NCI-H2029 treated with DMSO at 0.1 percent for 48 hours (cell line): ENCODE data around the gene GAMT.
"Not testable (repeated sequence)": the region's sequence is repeated elsewhere in the genome, so short reads cannot be mapped to it uniquely, and the experiment has no call there.

Experiments
- DNase-seq: peaks from one replicate; lab custom pipeline; 2025; lab: John Stamatoyannopoulos, UW

The GAMT gene

GRCh38 chr19:1433119-1434039, 32.0 kb upstream of the GAMT start:
- no peak for DNase-seq

- DNase-seq = no peak
Measured at GRCh38 chr19:1432507-1432887, 31.2 kb upstream of the GAMT start.

GRCh38 chr19:1431759-1432506, 30.6 kb upstream of the GAMT start:
- no peak for DNase-seq

GRCh38 chr19:1430246-1430645, 28.9 kb upstream of the GAMT start:
- DNase-seq = no peak

GRCh38 chr19:1429750-1430149, 28.4 kb upstream of the GAMT start:
- no peak for DNase-seq

GRCh38 chr19:1428738-1429391, 27.5 kb upstream of the GAMT start:
- DNase-seq = no peak

GRCh38 chr19:1427221-1427920, 26.0 kb upstream of the GAMT start:
- no peak for DNase-seq

- no peak for DNase-seq
Measured at GRCh38 chr19:1426736-1427135, 25.4 kb upstream of the GAMT start.

- no peak for DNase-seq
Measured at GRCh38 chr19:1425902-1426301, 24.6 kb upstream of the GAMT start.

- no peak for DNase-seq
Measured at GRCh38 chr19:1425102-1425837, 23.9 kb upstream of the GAMT start.

- DNase-seq = no peak
Measured at GRCh38 chr19:1424192-1424955, 23.0 kb upstream of the GAMT start.

GRCh38 chr19:1423436-1424191, 22.3 kb upstream of the GAMT start:
- no peak for DNase-seq

GRCh38 chr19:1422943-1423342, 21.6 kb upstream of the GAMT start:
- DNase-seq = no peak

- DNase-seq = no peak
Measured at GRCh38 chr19:1422360-1422759, 21.0 kb upstream of the GAMT start.

- DNase-seq = no peak
Measured at GRCh38 chr19:1421958-1422305, 20.6 kb upstream of the GAMT start.

GRCh38 chr19:1421218-1421957, 20.0 kb upstream of the GAMT start:
- no peak for DNase-seq

- no peak for DNase-seq
Measured at GRCh38 chr19:1420590-1420989, 19.2 kb upstream of the GAMT start.

- not testable (repeated sequence) for DNase-seq
Measured at GRCh38 chr19:1420085-1420484, 18.7 kb upstream of the GAMT start.
